ENCODE results near the gene ABAT.

ABAT gene

DNA sequence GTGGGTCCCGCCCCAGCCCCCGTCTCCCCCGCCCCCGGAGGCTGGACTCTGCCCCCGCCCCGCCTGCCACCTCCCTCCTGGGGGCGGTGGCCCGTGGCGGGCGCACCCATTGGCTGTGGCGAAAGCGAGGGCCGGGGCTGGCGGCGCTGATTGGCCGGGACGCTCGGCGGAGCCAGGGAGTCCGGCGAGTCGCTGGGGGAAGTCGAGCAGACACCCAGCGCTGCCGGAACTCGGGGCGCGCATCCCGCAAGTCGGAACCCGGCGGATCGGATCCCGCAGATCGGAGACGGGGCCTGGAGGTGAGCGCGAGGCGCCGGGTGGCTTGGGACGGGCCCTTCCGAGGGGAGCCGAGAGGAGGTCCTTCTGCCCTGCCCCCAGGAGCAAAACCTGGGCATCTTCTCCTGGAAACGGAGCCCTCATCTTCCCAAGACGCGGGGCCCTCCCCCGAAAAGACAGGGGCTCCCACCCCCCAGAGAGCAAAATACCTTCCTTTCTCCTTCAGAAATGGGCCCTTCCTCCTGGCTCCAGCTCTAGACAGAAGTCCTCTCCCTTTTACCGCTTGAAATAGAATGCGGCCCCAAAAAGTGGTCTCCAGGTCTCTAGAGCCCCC lies at the start of gene ABAT:
ABAT (plus strand) TSS at position 205 of the 610 bp plus-strand sequence. CDS start 61,123 bp downstream, outside the sequence.
- peak; percentile 47 for DNase-seq

DNA sequence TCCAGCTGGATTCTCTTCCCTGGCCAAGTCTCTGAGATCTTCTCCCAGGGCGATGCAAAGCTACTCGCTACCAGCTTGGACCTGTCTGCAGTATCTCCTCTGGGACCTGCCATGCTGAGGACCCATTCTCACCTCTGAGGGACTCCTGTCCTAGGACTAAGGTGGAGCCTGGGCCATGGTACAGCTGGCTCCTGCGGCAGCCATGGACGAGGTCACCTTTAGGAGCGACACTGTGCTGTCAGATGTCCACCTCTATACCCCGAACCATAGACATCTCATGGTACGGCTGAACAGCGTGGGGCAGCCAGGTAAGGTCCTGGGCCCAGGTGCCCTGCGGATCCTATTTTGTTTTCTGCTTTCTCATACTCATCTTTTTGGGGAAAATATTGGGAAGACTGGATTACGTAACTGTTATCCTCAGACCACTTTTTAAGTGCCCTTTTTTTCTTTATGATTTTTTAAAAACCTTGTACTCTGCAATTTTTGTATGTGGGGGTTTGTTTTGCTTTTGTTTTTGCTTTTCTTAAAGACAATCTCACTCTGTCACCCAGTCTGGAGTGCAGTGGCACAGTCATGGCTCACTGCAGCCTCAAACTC lies 48.8 kb upstream of the ABAT start:
- DNase-seq: no peak

GRCh38 chr16:8626946-8627345 lies 47.5 kb upstream of the ABAT start:
- no peak for DNase-seq

DNA sequence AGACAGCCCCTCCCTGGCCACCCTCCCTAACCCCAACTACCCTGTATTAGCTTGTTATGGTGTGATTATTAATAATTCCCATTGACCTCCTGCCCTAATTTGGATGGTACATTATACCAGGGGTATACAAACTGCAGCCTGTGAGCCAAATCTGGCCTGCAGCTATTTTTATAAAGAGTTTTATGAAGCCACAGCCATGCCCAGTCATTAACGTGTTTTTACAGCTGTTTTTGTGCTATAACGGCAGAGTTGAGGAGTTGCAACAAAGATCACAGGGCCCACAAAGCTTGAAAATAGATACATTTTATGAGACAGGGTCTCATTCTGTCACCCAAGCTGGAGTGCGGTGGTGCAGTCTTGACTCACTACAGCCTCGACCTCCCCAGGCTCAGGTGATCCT lies 47.0 kb upstream of the ABAT start:
- DNase-seq: no peak

DNA sequence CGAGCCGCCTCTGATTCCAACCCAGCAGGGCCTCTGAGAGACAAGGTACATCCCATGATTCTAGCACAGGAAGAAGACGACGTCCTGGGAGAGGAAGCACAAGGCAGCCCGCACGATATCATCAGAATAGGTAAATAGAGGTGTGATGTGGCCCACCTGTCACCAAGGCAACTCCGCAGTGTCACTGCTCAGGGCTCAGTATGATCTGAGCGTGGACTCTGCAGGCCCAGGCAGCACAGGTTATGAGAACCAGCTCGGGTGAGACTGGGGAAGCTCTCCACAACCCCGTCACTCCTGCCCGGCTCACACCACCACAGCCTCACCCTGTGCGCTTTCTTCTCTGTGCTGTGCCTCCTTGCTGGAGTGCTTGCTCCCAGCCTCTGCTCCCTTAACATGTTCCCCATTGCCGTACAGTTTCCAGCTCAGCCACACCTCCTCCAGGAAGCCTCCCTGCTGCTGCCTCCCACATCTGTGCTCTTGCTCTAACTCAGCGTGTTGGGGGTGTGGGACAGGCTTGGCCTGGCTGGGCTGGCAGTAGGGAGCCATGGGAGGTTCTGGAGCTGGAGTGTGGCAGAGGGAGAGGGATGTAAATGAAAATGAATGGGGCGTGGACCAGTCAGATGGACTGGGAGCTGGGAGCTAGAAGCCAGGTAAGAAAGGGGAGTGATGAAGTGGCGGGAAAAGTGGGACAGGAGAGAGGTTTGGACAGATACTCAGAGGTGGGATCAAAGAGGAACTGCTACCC lies 45.3 kb upstream of the ABAT start:
- no peak for DNase-seq

DNA sequence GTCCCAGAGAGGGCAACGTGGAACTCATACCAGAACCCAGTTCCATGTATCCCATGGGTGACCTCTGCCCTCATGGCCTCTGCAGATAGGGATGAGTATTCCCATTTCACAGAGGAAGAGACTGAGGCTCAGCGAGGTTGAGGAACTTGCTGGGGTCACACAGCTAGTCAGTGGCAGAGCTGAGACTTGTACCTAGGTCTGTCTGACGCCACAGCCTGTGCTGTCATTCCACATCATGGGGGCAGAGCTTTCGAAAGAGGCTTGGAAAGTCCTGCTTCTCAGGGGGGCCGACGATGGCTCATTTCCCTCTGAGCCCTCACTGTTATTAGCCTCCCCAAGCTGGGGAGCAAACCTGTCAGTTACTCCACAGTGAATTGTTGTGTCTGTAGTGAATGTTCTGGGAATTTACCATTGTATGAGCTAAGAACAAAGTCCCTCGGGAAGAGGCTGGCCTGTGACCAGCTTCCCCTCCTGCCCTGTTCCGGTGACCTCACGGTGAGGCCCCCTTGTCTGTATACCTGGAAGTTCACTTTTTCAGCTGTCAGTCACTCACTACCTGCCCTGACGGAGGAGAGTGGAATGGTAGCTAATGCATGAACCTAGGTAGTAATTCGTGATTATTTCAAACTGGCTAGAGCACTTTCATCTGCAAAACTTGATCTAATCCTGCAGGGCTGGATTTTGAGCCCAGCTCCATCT lies 44.0 kb upstream of the ABAT start:
- DNase-seq: no peak

DNA sequence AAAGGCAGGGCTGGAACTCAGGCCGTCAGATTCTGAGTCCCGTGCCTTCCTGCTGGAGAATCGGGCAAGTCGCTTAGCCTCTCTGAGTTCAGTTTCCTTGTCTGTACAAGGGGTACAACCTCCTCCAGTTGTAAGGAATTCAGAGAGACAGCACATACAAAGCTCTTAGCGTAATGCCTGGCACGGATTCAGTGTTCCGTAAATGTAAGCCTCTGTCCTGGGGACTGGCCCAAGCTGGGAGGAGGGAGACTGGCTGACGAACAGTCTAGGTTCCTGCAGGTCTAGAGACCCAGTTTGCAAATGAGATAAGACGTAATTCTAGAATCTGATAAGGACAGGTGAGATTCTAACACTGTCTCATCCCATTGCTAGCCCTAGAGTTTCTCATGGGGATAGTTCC lies 43.0 kb upstream of the ABAT start:
- DNase-seq: no peak

DNA sequence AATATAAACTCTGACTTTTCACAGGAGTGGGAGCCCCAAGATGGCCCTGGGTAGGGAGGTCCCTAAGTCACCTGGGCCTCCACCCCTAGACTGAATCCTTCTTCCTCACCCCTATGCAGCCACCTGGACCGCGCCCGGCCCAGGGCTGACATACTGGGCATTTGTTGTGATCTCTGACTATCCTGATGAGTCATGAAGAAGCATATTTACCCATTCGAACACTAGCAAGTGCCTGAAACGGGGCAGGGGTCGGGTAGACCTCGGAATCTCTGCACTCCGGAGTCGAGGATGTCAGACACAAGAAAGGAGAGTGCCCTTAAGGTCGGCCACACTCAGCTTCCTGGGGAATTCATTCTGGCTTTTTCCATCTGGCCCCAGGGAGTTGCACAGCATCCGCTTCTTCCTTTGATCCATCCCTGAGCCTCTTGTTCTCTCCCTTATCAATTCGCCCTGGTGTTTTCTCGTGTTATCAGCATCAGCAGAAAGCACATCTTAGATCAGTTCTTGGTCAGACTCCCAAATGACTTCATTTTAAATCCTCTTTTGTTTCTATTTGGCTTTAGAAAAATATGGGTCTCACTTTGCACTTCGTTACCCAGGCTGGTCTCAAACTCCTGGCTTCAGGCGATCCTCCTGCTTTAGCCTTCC lies 42.5 kb upstream of the ABAT start:
- no peak for DNase-seq

DNA sequence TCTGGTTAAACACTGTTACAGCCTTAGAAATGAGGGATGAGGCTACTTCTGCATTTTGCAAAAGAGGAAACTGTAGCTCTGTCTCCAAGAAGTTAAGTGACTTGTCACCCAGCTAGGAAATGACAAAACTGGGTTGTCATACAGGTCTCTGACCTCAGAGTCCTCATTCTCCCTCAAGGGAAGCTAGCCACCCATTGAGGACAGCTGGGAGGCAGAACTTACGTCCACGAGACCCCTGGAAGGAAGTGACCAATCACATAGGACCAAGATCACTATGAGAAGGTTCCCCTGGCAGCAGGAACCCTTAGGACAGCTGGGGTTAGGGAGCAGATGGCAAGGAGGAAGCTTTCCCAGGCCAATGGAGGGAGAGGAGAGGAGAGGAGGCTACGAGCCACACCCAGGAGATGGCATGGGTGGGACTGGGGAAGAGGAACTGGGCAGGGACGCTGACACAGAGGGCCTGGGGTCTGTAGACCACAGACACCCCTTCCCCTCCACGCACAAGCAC lies 41.7 kb upstream of the ABAT start:
- no peak for DNase-seq

GRCh38 chr16:8634991-8635736 lies 39.3 kb upstream of the ABAT start:
- no peak for DNase-seq

DNA sequence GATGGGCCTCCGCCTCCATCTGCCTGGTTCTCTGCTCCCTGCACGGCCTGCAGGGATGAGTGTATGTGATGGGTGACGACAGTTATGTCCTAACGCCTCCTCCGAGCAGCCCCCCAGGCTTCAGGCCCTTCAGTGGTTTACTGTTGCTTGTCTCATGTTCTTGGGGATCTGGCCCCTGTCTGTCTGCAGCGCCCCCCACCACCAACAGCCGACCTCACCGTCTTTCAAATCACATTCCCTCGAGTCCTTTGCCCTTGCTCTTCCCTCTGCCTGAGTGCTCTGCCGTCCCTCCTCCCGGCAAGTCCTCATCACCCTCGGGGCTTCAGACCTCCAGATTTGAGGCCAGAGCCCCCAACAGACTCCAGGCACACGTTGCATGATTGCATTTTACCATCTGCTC lies 34.7 kb upstream of the ABAT start:
- DNase-seq: no peak

DNA sequence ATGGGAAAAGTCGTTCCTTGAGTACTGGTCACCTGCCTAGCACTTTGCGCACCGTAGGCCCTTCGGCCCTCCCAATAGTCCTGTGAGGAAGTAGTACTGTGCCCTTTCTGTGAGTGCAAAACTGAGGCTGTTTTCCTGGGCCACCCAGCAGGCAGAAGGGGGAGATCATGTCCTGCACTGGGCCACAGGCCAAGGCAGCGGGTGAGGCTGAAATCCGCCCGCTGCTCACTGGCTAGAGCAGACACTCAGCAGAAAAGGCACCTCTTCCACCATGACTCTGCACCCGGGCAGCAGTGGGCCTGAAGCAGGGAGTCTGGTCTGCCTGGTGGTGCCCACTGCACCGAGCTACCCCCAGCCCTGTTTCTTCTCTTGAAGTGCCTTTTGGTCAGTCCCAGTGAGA lies 32.7 kb upstream of the ABAT start:
- no peak for DNase-seq

DNA sequence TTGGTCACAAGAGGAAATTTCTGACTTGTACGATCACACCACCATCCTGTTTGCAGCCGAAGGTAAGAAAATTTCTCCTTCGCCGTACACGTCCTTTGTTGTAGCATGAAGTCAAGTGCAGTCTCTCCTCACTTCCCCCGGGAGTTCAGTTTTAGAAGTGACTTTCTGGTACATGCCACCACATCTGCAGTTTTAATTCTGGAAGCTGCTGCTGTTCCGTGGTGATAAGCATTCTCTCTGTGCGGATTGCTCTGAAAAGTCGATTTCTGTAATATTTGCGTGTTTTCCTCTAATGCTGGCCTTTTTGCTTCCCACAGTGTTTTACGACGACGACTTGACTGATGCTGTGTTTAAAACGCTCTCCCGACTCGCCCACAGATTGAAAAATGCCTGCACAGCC lies 32.3 kb upstream of the ABAT start:
- no peak for DNase-seq

GRCh38 chr16:8644211-8645140 lies 29.9 kb upstream of the ABAT start:
- no peak for DNase-seq

DNA sequence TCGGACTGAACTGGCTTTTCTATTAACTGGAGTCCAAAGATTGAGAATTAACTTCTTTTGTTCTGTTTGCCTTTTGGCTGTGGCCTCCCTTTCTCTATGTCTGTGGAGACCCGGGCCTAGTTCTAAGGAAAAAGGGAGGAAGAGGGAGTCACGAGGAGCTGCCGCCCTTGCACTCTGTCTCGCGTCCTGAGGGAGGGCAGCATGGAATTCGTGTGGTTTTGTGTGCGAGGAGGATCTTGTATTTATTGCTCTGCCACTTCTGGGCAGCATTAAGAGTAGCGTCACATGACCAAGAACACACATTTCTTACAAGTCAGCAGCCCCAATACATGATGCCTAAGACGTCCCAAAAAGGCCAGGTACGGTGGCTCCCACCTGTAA lies 29.3 kb upstream of the ABAT start:
- no peak for DNase-seq

- no peak for DNase-seq
Observed at GRCh38 chr16:8645831-8646230, 28.6 kb upstream of the ABAT start.

DNA sequence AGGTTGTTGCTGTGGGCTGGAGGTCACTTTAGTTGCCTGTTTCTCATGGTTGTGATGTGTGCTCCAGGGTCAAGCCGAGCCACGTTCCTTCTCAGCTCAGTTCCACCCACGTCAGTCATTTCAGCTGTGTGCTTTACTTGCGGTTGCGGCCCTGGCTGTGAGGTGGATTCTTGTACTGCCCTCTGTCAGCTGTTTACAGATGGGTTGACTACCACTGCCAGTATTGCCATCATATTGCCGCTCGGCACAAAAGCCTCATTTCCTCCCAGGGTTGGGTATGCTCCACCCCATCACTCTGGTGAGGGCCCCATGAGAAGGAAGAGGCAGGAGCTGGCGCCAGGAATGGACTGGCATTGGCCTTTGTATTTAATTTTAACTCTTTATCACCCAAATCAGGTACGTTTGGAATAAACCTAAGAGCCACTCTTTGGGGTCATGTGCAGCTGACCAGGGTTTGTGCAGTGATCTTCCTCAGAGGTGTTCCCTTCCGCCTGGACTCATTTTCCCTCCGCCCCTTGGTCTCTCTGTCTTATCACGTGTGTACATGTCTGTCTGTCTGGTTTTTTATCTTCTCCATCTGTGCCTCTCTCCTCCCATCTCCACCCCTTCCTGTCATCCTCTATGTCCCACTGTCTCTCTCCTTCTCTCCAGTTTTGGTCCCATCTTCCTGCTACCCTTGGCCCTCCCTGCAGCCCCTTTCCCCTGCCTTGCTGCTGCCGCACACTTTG lies 27.9 kb upstream of the ABAT start:
- no peak for DNase-seq

DNA sequence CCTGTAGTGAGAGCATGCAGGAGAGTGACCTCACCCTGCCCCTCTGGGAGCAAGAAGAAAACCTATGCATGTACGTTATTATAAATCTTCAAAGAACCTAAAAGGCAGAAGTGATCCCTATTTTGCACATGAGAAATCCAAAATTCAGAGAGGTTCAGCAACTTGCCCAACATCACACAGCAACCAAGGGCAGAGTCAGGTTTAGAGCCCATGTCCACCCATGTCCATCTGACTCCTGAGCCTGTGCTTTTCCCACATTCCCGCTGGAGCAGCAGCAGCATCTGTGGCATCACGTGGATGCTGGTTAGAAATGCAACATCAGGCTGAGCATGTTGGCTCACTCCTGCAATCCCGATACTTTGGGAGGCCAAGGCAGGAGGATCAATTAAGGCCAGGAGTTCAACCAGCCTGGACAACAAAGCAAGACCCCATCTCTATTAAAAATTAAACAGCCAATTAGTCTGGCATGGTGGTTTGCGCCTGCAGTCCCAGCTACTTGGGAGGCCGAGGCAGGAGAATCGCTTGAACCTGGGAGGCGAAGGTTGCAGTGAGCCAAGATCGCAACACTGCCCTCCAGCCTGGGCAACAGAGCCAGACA lies 26.6 kb upstream of the ABAT start:
- no peak for DNase-seq

DNA sequence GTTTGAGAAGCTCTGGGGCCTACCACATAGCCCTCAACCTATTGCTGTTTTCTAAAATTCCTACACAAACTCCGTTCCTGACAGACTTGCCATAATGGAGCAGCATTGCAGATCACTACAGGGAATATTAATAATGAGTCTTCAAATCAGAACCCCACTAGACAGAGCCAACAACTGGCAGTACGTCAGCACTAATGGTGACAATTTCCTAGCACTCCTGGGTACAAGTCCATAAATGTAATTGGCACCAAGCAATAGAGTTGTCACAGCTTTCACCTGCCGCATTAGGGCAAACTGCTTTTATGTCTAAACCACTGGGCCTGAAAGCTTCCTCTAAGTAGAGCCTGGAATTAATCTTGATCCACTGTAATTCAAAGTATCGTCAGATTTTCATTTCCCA lies 25.5 kb upstream of the ABAT start:
- DNase-seq: no peak

Data from NCI-H2107 (cell line).